Upper lobe of left lung (tissue), 6 donors: ENCODE measurements around the gene TMEM35B. TPM values are rescaled to one million over a fixed set of nuclear protein-coding genes. Genes with fewer than 3 reads are reported as not detected.

Experiments used
- ATAC-seq, 2 donors: fragments of 200-7000 bp; cut with Tn5 transposase; one replicate each; pipeline ENCODE4 v1.9.1; 2022; ENCODE audit warnings: mild to moderate bottlenecking in 2 of 2, moderate library complexity in 2 of 2; ENCODE audit not compliant: low FRiP score in 2 of 2
- DNase-seq, 2 donors: peaks; one replicate each; pipeline ENCODE4 v3.0.0-alpha.2; 2019 to 2020
- H3K27ac ChIP-seq, 4 donors: fragments of 200-600 bp; sonication (generic); one replicate each; pipeline ENCODE4 v1.5.1; 2016 to 2019
- H3K27me3 ChIP-seq, 4 donors: fragments of 200-600 bp; sonication (generic); one replicate each; pipeline ENCODE4 v1.5.1; 2017 to 2019
- H3K36me3 ChIP-seq, 4 donors: fragments of 200-600 bp; sonication (generic); one replicate each; pipeline ENCODE4 v1.5.1; 2016 to 2019
- H3K4me1 ChIP-seq, 4 donors: fragments of 200-600 bp; sonication (generic); one replicate each; pipeline ENCODE4 v1.5.1; 2018 to 2019
- H3K4me3 ChIP-seq, 4 donors: fragments of 200-600 bp; sonication (generic); one replicate each; pipeline ENCODE4 v1.5.1; 2017 to 2019; ENCODE audit warnings: mild to moderate bottlenecking in 2 of 4, moderate library complexity in 1 of 4
- H3K9me3 ChIP-seq, 4 donors: fragments of 200-600 bp; sonication (generic); one replicate each; pipeline ENCODE4 v1.5.1; 2018 to 2019
- CTCF ChIP-seq, 6 experiments: fragments of 450-650 bp in 4 of 6; fragments of 200-600 bp in 2 of 6; sonication (generic) in 2 of 6; IDR thresholded peaks; one replicate each; pipeline ENCODE4 v1.5.1; 2016 to 2019; ENCODE audit warnings: antibody characterized with exemption in 6 of 6
- EP300 ChIP-seq, 4 donors: sonication (generic); formaldehyde crosslinking; IDR thresholded peaks; one replicate each; pipeline ENCODE4 v1.5.1; 2017; ENCODE audit warnings: antibody characterized with exemption in 4 of 4, control low read depth in 2 of 4
- POLR2A ChIP-seq, 4 donors: fragments of 450-650 bp; IDR thresholded peaks; one replicate each; pipeline ENCODE4 v1.5.1; 2016 to 2017; ENCODE audit warnings: antibody characterized with exemption in 4 of 4, mild to moderate bottlenecking in 2 of 4
- POLR2AphosphoS5 ChIP-seq, 2 donors: sonication (generic); formaldehyde crosslinking; IDR thresholded peaks; one replicate each; pipeline ENCODE4 v1.5.1; 2017; ENCODE audit warnings: antibody characterized with exemption in 2 of 2
- WGBS, 2 donors: methylation state at CpG; one replicate each; pipeline ENCODE4 v1.1.5; 2017 to 2018; 5-methylcytosine and 5-hydroxymethylcytosine counted together
- total RNA-seq, 6 donors: library from RNA; depleted of rRNA in 4 of 6; stranded (reverse); fragments of >200 nt in 4 of 6; gene quantifications; one replicate each; pipeline versions ENCODE4 v1.1.0 to v1.2.1, GENCODE V29; 2016 to 2021
- donor health status: DM: no; HTN: no; CAD: no; lungs with moderate emphysema.
- donor health status: DM: no; HTN: yes; CAD: no; lungs with severe emphysema.

The TMEM35B gene
- total RNA-seq, 6 donors from 2014 or later = 8.4 to 49.9 (median 35.5) TPM

GRCh38 chr1:34977858-34978257, 7.3 kb downstream of the TMEM35B start:
- Histone ChIP-seq H3K27me3 (no peaks in the 10 kb centered on the region), H3K4me3 (no peak overlapping the region), H3K36me3 (peaks cover 0 to 26% (median 7%) of the 10 kb centered on the region in 4 donors), H3K4me1 (peaks cover 2 to 3% (median 3%) of the 10 kb centered on the region in 4 donors), H3K27ac (no peak overlapping the region), H3K9me3 (no peaks in the 10 kb centered on the region)
- DNase-seq = no peak
- TF ChIP-seq POLR2AphosphoS5 (IDR thresholded peaks at IDR 0.05) = no peak
- no peak for TF ChIP-seq EP300 (IDR thresholded peaks at IDR 0.05)
- no peak for TF ChIP-seq POLR2A (IDR thresholded peaks at IDR 0.05)
- no peak for TF ChIP-seq CTCF (IDR thresholded peaks at IDR 0.05)
- WGBS, 2 donors = 75 to 92% methylated on average over 2 of the region's 2 CpGs
- no peak for ATAC-seq

GRCh38 chr1:34977210-34977471, 8.0 kb downstream of the TMEM35B start:
- 92 to 96% methylated on average over 13 of the region's 13 CpGs for WGBS, 2 donors
- no peak overlapping the region for H3K27ac ChIP-seq
- ATAC-seq = peak in 1 of 2 donors; percentile 15

GRCh38 chr1:34976384-34977209, 8.6 kb downstream of the TMEM35B start:
- no peaks in the 10 kb centered on the region for H3K27me3 ChIP-seq
- peak in 1 of 2 donors; percentile 77 for DNase-seq
- H3K4me1 ChIP-seq = no peaks in the 10 kb centered on the region
- whole genome bisulfite sequencing, 2 donors = 90 to 92% methylated on average over 52 to 55 of the region's 72 CpGs
- TF ChIP-seq EP300 (IDR thresholded peaks at IDR 0.05) = no peak
- TF ChIP-seq POLR2AphosphoS5 (IDR thresholded peaks at IDR 0.05) = no peak
- no peak for TF ChIP-seq POLR2A (IDR thresholded peaks at IDR 0.05)
- no peak for TF ChIP-seq CTCF (IDR thresholded peaks at IDR 0.05)
- no peak for ATAC-seq
- H3K27ac ChIP-seq = no peak overlapping the region
- H3K4me3 ChIP-seq = no peak overlapping the region
- H3K9me3 ChIP-seq = no peaks in the 10 kb centered on the region
- peaks cover 0 to 21% (median 7%) of the 10 kb centered on the region in 4 donors for H3K36me3 ChIP-seq

More at GRCh38 chr1:34977210-34977471, 8.0 kb downstream of the TMEM35B start:
- TF ChIP-seq POLR2A (IDR thresholded peaks at IDR 0.05) = no peak
- H3K27me3 ChIP-seq = no peaks in the 10 kb centered on the region
- DNase-seq = no peak
- peaks cover 0 to 26% (median 7%) of the 10 kb centered on the region in 4 donors for H3K36me3 ChIP-seq
- no peaks in the 10 kb centered on the region for H3K4me1 ChIP-seq
- no peaks in the 10 kb centered on the region for H3K9me3 ChIP-seq
- H3K4me3 ChIP-seq = no peak overlapping the region

GRCh38 chr1:34975771-34976170, 9.4 kb downstream of the TMEM35B start:
- Histone ChIP-seq H3K9me3 (no peaks in the 10 kb centered on the region), H3K27me3 (no peaks in the 10 kb centered on the region), H3K27ac (no peak overlapping the region), H3K4me1 (no peaks in the 10 kb centered on the region), H3K4me3 (no peak overlapping the region), H3K36me3 (peaks cover 0 to 12% (median 7%) of the 10 kb centered on the region in 4 donors)
- no peak for ATAC-seq
- 82 to 90% methylated on average over 6 of the region's 6 CpGs for WGBS, 2 donors
- TF ChIP-seq POLR2A (IDR thresholded peaks at IDR 0.05) (no peak), POLR2AphosphoS5 (IDR thresholded peaks at IDR 0.05) (no peak), CTCF (IDR thresholded peaks at IDR 0.05) (no peak), EP300 (IDR thresholded peaks at IDR 0.05) (no peak)
- DNase-seq = no peak

- WGBS, 2 donors = 85 to 88% methylated on average over 3 of the region's 3 CpGs
- Histone ChIP-seq H3K4me1 (no peaks in the 10 kb centered on the region), H3K36me3 (peaks cover 0 to 9% (median 7%) of the 10 kb centered on the region in 4 donors), H3K4me3 (no peak overlapping the region), H3K27me3 (no peaks in the 10 kb centered on the region), H3K9me3 (no peaks in the 10 kb centered on the region), H3K27ac (no peak overlapping the region)
- ATAC-seq = no peak
- TF ChIP-seq POLR2A (IDR thresholded peaks at IDR 0.05) (no peak), EP300 (IDR thresholded peaks at IDR 0.05) (no peak), POLR2AphosphoS5 (IDR thresholded peaks at IDR 0.05) (no peak), CTCF (IDR thresholded peaks at IDR 0.05) (no peak)
- no peak for DNase-seq
These were observed 9.8 kb downstream of the TMEM35B start for GRCh38 chr1:34975338-34975737.
